Measurements from ENCODE around the gene NMUR1.
A peak's percentile ranks its signal among the peaks of the same experiment; 100 is the strongest.
"Not testable (repeated sequence)": the region's sequence is repeated elsewhere in the genome, so short reads cannot be mapped to it uniquely, and the experiment has no call there.

Gene NMUR1

GRCh38 chr2:231530099-231531011 is at the start of gene NMUR1:
NMUR1 (minus strand) TSS chr2:231530445; CDS start chr2:231530361, 84 bp downstream.
- peak; percentile 73 for DNase-seq

GRCh38 chr2:231579560-231579959 is 49.3 kb upstream of the NMUR1 start:
- no peak for DNase-seq

- not testable (repeated sequence) for DNase-seq
Measured at GRCh38 chr2:231578655-231579054, 48.4 kb upstream of the NMUR1 start.

GRCh38 chr2:231576465-231576864 is 46.2 kb upstream of the NMUR1 start:
- DNase-seq: no peak

GRCh38 chr2:231575612-231576256 is 45.5 kb upstream of the NMUR1 start:
- DNase-seq: no peak

GRCh38 chr2:231573698-231574421 is 43.6 kb upstream of the NMUR1 start:
- DNase-seq: no peak

GRCh38 chr2:231573096-231573495 is 42.9 kb upstream of the NMUR1 start:
- DNase-seq: no peak

GRCh38 chr2:231571661-231572191 is 41.5 kb upstream of the NMUR1 start:
- DNase-seq: no peak

- DNase-seq: not testable (repeated sequence)
Measured at GRCh38 chr2:231570915-231571314, 40.7 kb upstream of the NMUR1 start.

GRCh38 chr2:231568785-231569435 is 38.7 kb upstream of the NMUR1 start:
- DNase-seq: no peak

- DNase-seq: no peak
Measured at GRCh38 chr2:231568098-231568784, 38.0 kb upstream of the NMUR1 start.

- DNase-seq: no peak
Measured at GRCh38 chr2:231567159-231567558, 36.9 kb upstream of the NMUR1 start.

GRCh38 chr2:231565887-231566594 is 35.8 kb upstream of the NMUR1 start:
- no peak for DNase-seq

- DNase-seq: peak; percentile 52
Measured at GRCh38 chr2:231563378-231563961, 33.2 kb upstream of the NMUR1 start.

GRCh38 chr2:231557571-231558217 is 27.4 kb upstream of the NMUR1 start:
- DNase-seq: peak; percentile 80

- no peak for DNase-seq
Measured at GRCh38 chr2:231556981-231557380, 26.7 kb upstream of the NMUR1 start.

- not testable (repeated sequence) for DNase-seq
Measured at GRCh38 chr2:231556496-231556895, 26.3 kb upstream of the NMUR1 start.

- peak; percentile 59 for DNase-seq
Measured at GRCh38 chr2:231554748-231555545, 24.7 kb upstream of the NMUR1 start.

- DNase-seq: no peak
Measured at GRCh38 chr2:231554327-231554726, 24.1 kb upstream of the NMUR1 start.

Measured in femur (tissue), 1 donor.